B cell (primary cell): ENCODE data around the gene GRID2.

Experiments
- CTCF ChIP-seq: fragments of 200-600 bp; IDR thresholded peaks from one replicate; pipeline ENCODE4 v1.8.0; 2022; ENCODE audit warnings: antibody characterized with exemption, mild to moderate bottlenecking
- EZH2 ChIP-seq: IDR thresholded peaks from 2 replicates; pipeline ENCODE4 v1.6.1; 2012; ENCODE audit warnings: borderline replicate concordance, low read depth, mild to moderate bottlenecking, moderate library complexity, low read length; ENCODE audit not compliant: insufficient read depth, poor library complexity, severe bottlenecking

DNA sequence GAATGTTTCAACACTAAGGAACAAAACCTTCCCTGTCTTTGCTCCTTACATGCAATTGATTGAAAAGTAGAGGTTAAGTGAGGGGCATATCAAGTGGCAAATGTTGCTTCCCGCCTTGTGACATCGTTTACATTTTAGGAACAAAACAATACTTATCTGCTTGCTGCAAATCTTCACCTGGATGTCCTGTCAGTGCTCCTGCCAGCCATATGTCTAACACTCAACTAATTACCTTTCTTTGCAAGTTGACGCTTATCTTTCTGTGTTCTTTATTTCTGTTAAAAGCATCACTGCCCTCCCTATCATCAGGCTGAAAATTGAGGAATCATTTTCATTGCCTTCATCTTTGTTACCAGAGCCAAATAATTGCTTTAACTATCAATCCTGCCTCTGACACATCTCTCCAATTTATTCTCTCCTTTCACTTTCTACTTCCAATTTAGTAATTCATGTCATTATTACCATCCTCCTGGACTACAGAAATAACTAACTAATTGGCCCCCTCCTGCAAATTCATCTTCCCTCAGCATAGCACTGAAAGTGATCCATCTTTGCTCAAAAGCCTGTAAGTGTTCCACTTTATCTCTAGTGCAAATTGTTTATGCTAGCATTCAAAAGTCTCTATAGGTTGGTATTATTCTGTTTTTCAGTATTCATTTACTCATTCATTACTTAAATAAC lies 1226.1 kb downstream of the GRID2 start:
- TF ChIP-seq CTCF (no peak), EZH2 (no peak)
